Breast epithelium (tissue), 4 donors: ENCODE results near the gene INO80E. TPM values are rescaled to one million over a fixed set of nuclear protein-coding genes. Genes with fewer than 3 reads are reported as not detected.

Source experiments
- DNase-seq, 2 donors: peaks; one replicate each; pipeline ENCODE4 v3.0.0-alpha.2; 2019; ENCODE audit warnings: low spot score in 2 of 2
- H3K27ac ChIP-seq, 2 donors: fragments of 200-600 bp; sonication (generic) in 1 of 2; one replicate each; pipeline ENCODE4 v1.5.1; 2016 to 2019; ENCODE audit warnings: mild to moderate bottlenecking in 1 of 2
- H3K27me3 ChIP-seq, 2 donors: fragments of 200-600 bp; sonication (generic) in 1 of 2; one replicate each; pipeline versions ENCODE4 v1.5.1 to v1.6.0; 2017 to 2019; ENCODE audit warnings: control low read depth in 1 of 2, mild to moderate bottlenecking in 1 of 2
- H3K36me3 ChIP-seq: fragments of 200-600 bp; one replicate; pipeline ENCODE4 v1.5.1; 2019
- H3K4me1 ChIP-seq, 2 donors: fragments of 200-600 bp; sonication (generic); one replicate each; pipeline ENCODE4 v1.5.1; 2016 to 2019; ENCODE audit warnings: control low read depth in 1 of 2
- H3K4me3 ChIP-seq, 3 donors: fragments of 200-600 bp; sonication (generic); 1 replicate in 2 of 3; 2 replicates in 1 of 3; pipeline ENCODE4 v1.5.1; 2016 to 2019; ENCODE audit warnings: mild to moderate bottlenecking in 3 of 3, moderate library complexity in 2 of 3
- H3K9me3 ChIP-seq, 2 donors: fragments of 200-600 bp; sonication (generic) in 1 of 2; one replicate each; pipeline ENCODE4 v1.5.1; 2016 to 2019; ENCODE audit warnings: control low read depth in 1 of 2
- CTCF ChIP-seq, 3 donors: fragments of 450-650 bp; IDR thresholded peaks; one replicate each; pipeline ENCODE4 v1.5.1; 2016 to 2017; ENCODE audit warnings: antibody characterized with exemption in 3 of 3, mild to moderate bottlenecking in 3 of 3, moderate library complexity in 3 of 3
- POLR2A ChIP-seq: fragments of 450-650 bp; IDR thresholded peaks from one replicate; pipeline ENCODE4 v1.6.1; 2016; ENCODE audit warnings: antibody characterized with exemption, mild to moderate bottlenecking, moderate library complexity
- POLR2AphosphoS5 ChIP-seq, 3 donors: sonication (generic); formaldehyde crosslinking; IDR thresholded peaks; one replicate each; pipeline ENCODE4 v1.6.1; 2017; ENCODE audit warnings: antibody characterized with exemption in 3 of 3
- intact Hi-C: fragments of 100-400 bp; cut with DNase I; formaldehyde crosslinking; loops from one replicate; pipeline ENCODE4 v1.15.1; 2023; ENCODE audit warnings: low total_unique reads
- total RNA-seq, 3 donors: library from RNA; depleted of rRNA; stranded (reverse); fragments of >200 nt; gene quantifications; one replicate each; pipeline ENCODE4 v1.1.0, GENCODE V29; 2016

Gene INO80E
- total RNA-seq, 3 donors from 2014 or later: 31.8 to 39.7 (median 38.6) TPM

GRCh38 chr16:29962344-29962994 lies 33.6 kb upstream of the INO80E start:
- intact Hi-C loops: no loop called here
- peak overlapping the region; percentile 68 to 91 (median 88) for H3K4me3 ChIP-seq
- H3K36me3 ChIP-seq: no peaks in the 10 kb centered on the region
- no peak for DNase-seq
- no peaks in the 10 kb centered on the region for H3K27me3 ChIP-seq
- TF ChIP-seq CTCF (IDR thresholded peaks at IDR 0.05) (no peak), POLR2A (no peak), POLR2AphosphoS5 (IDR thresholded peaks at IDR 0.05) (no peak)
- peaks cover 0 to 6% of the 10 kb centered on the region in 2 donors for H3K4me1 ChIP-seq
- H3K27ac ChIP-seq: peak overlapping the region; percentile 92 to 96
- H3K9me3 ChIP-seq: no peaks in the 10 kb centered on the region

GRCh38 chr16:29963021-29963743 lies 32.9 kb upstream of the INO80E start:
- H3K4me3 ChIP-seq: peak overlapping the region; percentile 68 to 91 (median 88)

GRCh38 chr16:29968205-29968604 lies 27.8 kb upstream of the INO80E start:
- Histone ChIP-seq H3K9me3 (no peaks in the 10 kb centered on the region), H3K4me3 (no peak overlapping the region), H3K36me3 (no peaks in the 10 kb centered on the region), H3K4me1 (no peaks in the 10 kb centered on the region), H3K27me3 (no peaks in the 10 kb centered on the region), H3K27ac (no peak overlapping the region)
- TF ChIP-seq POLR2A (no peak), CTCF (IDR thresholded peaks at IDR 0.05) (no peak), POLR2AphosphoS5 (IDR thresholded peaks at IDR 0.05) (no peak)
- intact Hi-C loops: no loop called here
- DNase-seq: no peak

More at GRCh38 chr16:29963021-29963743, 32.9 kb upstream of the INO80E start:
- intact Hi-C loops: no loop called here
- Histone ChIP-seq H3K27me3 (no peaks in the 10 kb centered on the region), H3K27ac (peak overlapping the region; percentile 92 to 96), H3K4me1 (peaks cover 0 to 6% of the 10 kb centered on the region in 2 donors), H3K9me3 (no peaks in the 10 kb centered on the region), H3K36me3 (no peaks in the 10 kb centered on the region)
- DNase-seq: no peak
- TF ChIP-seq POLR2A: no peak
- TF ChIP-seq CTCF (IDR thresholded peaks at IDR 0.05): no peak
- no peak for TF ChIP-seq POLR2AphosphoS5 (IDR thresholded peaks at IDR 0.05)

GRCh38 chr16:29971304-29971703 lies 24.7 kb upstream of the INO80E start:
- Histone ChIP-seq H3K4me1 (peaks cover 7 to 13% of the 10 kb centered on the region in 2 donors), H3K4me3 (no peak overlapping the region), H3K9me3 (no peaks in the 10 kb centered on the region), H3K27ac (no peak overlapping the region), H3K27me3 (no peaks in the 10 kb centered on the region), H3K36me3 (no peaks in the 10 kb centered on the region)
- DNase-seq: no peak
- TF ChIP-seq POLR2AphosphoS5 (IDR thresholded peaks at IDR 0.05): no peak
- no peak for TF ChIP-seq CTCF (IDR thresholded peaks at IDR 0.05)
- TF ChIP-seq POLR2A: no peak
- intact Hi-C loops: no loop called here

GRCh38 chr16:29972500-29972899 lies 23.5 kb upstream of the INO80E start:
- intact Hi-C loops: no loop called here
- Histone ChIP-seq H3K27ac (peak overlapping the region in 1 of 2 donors; percentile 90), H3K36me3 (no peaks in the 10 kb centered on the region), H3K9me3 (no peaks in the 10 kb centered on the region), H3K4me1 (peaks cover 7 to 16% of the 10 kb centered on the region in 2 donors), H3K27me3 (no peaks in the 10 kb centered on the region), H3K4me3 (no peak overlapping the region)
- no peak for DNase-seq
- no peak for TF ChIP-seq POLR2A
- no peak for TF ChIP-seq POLR2AphosphoS5 (IDR thresholded peaks at IDR 0.05)
- TF ChIP-seq CTCF (IDR thresholded peaks at IDR 0.05): no peak
